DND-41 (cell line): ENCODE data around the gene HOXA2.

Source experiments
- ATAC-seq: fragments of 200-7000 bp; cut with Tn5 transposase; 3 replicates; pipeline ENCODE4 v1.9.1; 2021; ENCODE audit warnings: low read depth; ENCODE audit not compliant: insufficient read depth
- DNase-seq: peaks from one replicate; pipeline ENCODE4 v3.0.0-alpha.2; 2020
- H2AFZ ChIP-seq: 2 replicates; pipeline ENCODE4 v1.6.0; 2012; ENCODE audit warnings: low read depth, low read length
- H3K27ac ChIP-seq: 2 replicates; pipeline ENCODE4 v1.5.1; 2012; ENCODE audit warnings: low read length, inconsistent platforms
- H3K27me3 ChIP-seq: fragments of 200-600 bp; sonication (generic); 2 replicates; pipeline ENCODE4 v1.6.0; 2012; ENCODE audit warnings: low read length, mild to moderate bottlenecking, inconsistent platforms; ENCODE audit not compliant: insufficient read depth, poor library complexity
- H3K36me3 ChIP-seq: 2 replicates; pipeline ENCODE4 v1.5.1; 2012; ENCODE audit warnings: low read length, inconsistent platforms; ENCODE audit not compliant: insufficient read depth
- H3K4me1 ChIP-seq: 2 replicates; pipeline ENCODE4 v1.5.1; 2012; ENCODE audit warnings: mild to moderate bottlenecking, low read length; ENCODE audit not compliant: insufficient read depth
- H3K4me2 ChIP-seq: 2 replicates; pipeline ENCODE4 v1.6.0; 2012; ENCODE audit warnings: mild to moderate bottlenecking, moderate library complexity, low read length, inconsistent platforms; ENCODE audit not compliant: insufficient read depth
- H3K4me3 ChIP-seq, 2 experiments: fragments of 200-600 bp in 1 of 2; shearing (Covaris generic) in 1 of 2; 2 replicates each; pipeline ENCODE4 v1.5.1; 2012 to 2016; ENCODE audit warnings: inconsistent platforms in 2 of 2, low read length in 2 of 2, mild to moderate bottlenecking in 2 of 2, low read depth in 1 of 2, moderate library complexity in 1 of 2
- H3K79me2 ChIP-seq: 2 replicates; pipeline ENCODE4 v1.6.0; 2012; ENCODE audit warnings: low read length, inconsistent platforms; ENCODE audit not compliant: insufficient read depth
- H3K9ac ChIP-seq: 2 replicates; pipeline ENCODE4 v1.6.0; 2012; ENCODE audit warnings: low read depth, mild to moderate bottlenecking, inconsistent platforms, low read length, moderate library complexity
- H3K9me3 ChIP-seq: 2 replicates; pipeline ENCODE4 v1.5.1; 2012; ENCODE audit warnings: low read length, moderate library complexity, mild to moderate bottlenecking, inconsistent platforms; ENCODE audit not compliant: insufficient read depth, severe bottlenecking
- H4K20me1 ChIP-seq: 2 replicates; pipeline ENCODE4 v1.6.0; 2012; ENCODE audit warnings: low read length; ENCODE audit not compliant: insufficient read depth
- CTCF ChIP-seq: IDR thresholded peaks from 2 replicates; pipeline ENCODE4 v1.5.1; 2012; ENCODE audit warnings: borderline replicate concordance, low read length, moderate library complexity, mild to moderate bottlenecking; ENCODE audit not compliant: poor library complexity, severe bottlenecking; ENCODE audit errors: extremely low read depth
- EZH2 ChIP-seq: IDR thresholded peaks from 3 replicates; pipeline ENCODE4 v1.6.1; 2012; ENCODE audit warnings: borderline replicate concordance, low read depth, mild to moderate bottlenecking, moderate library complexity, low read length, inconsistent platforms; ENCODE audit not compliant: severe bottlenecking

The HOXA2 gene

GRCh38 chr7:27143023-27143949 lies 40.8 kb upstream of the HOXA2 start, which contains the start of gene HOXA5:
Gene HOXA5, minus strand, starts transcription at chr7:27143681. Its CDS starts 74 bp downstream, at chr7:27143607.
- H3K4me1 ChIP-seq = peaks cover 2% of the 10 kb centered on the region
- ATAC-seq (no peak), DNase-seq (no peak)
- peaks cover 3% of the 10 kb centered on the region for H3K79me2 ChIP-seq
- H3K36me3 ChIP-seq = peaks cover 13% of the 10 kb centered on the region
- no peak within 1 kb of the TSS for H3K4me3 ChIP-seq
- H3K9me3 ChIP-seq = no peaks in the 10 kb centered on the region
- peak; percentile 10 for TF ChIP-seq CTCF
- TF ChIP-seq EZH2 = no peak
- H4K20me1 ChIP-seq = no peaks in the 10 kb centered on the region
- H3K9ac ChIP-seq = no peak within 1 kb of the TSS
- no peak within 1 kb of the TSS for H3K27ac ChIP-seq
- H3K4me2 ChIP-seq = no peak within 1 kb of the TSS
- no peak within 1 kb of the TSS for H2AFZ ChIP-seq
- no peaks in the 10 kb centered on the region for H3K27me3 ChIP-seq

- H3K9ac ChIP-seq = no peak overlapping the region
- H3K79me2 ChIP-seq = no peaks in the 10 kb centered on the region
- peaks cover 13% of the 10 kb centered on the region for H3K36me3 ChIP-seq
- no peaks in the 10 kb centered on the region for H4K20me1 ChIP-seq
- H3K4me3 ChIP-seq = no peak overlapping the region
- no peaks in the 10 kb centered on the region for H3K27me3 ChIP-seq
- H3K4me2 ChIP-seq = no peak overlapping the region
- DNase-seq (no peak), ATAC-seq (no peak)
- TF ChIP-seq EZH2 = no peak
- no peak for TF ChIP-seq CTCF
- no peaks in the 10 kb centered on the region for H3K9me3 ChIP-seq
- no peak overlapping the region for H2AFZ ChIP-seq
- no peaks in the 10 kb centered on the region for H3K4me1 ChIP-seq
- no peak overlapping the region for H3K27ac ChIP-seq
These were observed 40.1 kb upstream of the HOXA2 start for GRCh38 chr7:27142580-27143022.

GRCh38 chr7:27141923-27142579 lies 39.6 kb upstream of the HOXA2 start:
- DNase-seq (no peak), ATAC-seq (no peak)
- no peaks in the 10 kb centered on the region for H3K79me2 ChIP-seq

More at GRCh38 chr7:27141923-27142579, 39.6 kb upstream of the HOXA2 start:
- H3K36me3 ChIP-seq = peaks cover 13% of the 10 kb centered on the region
- H2AFZ ChIP-seq = no peak overlapping the region
- no peaks in the 10 kb centered on the region for H4K20me1 ChIP-seq
- no peak overlapping the region for H3K9ac ChIP-seq
- no peaks in the 10 kb centered on the region for H3K4me1 ChIP-seq
- H3K27ac ChIP-seq = no peak overlapping the region
- no peak overlapping the region for H3K4me2 ChIP-seq
- H3K9me3 ChIP-seq = no peaks in the 10 kb centered on the region
- TF ChIP-seq CTCF (no peak), EZH2 (no peak)
- H3K4me3 ChIP-seq = no peak overlapping the region
- peaks cover 1% of the 10 kb centered on the region for H3K27me3 ChIP-seq
